Sigmoid colon (tissue), 7 donors: Measurements from ENCODE around the gene IER3IP1. TPM values are rescaled to one million over a fixed set of nuclear protein-coding genes. Genes with fewer than 3 reads are reported as not detected.

Source experiments
- DNase-seq: peaks from one replicate; pipeline ENCODE4 v3.0.0-alpha.2; 2019
- H3K27ac ChIP-seq, 4 donors: fragments of 200-600 bp; sonication (generic); one replicate each; pipeline ENCODE4 v1.5.1; 2016 to 2019; ENCODE audit warnings: mild to moderate bottlenecking in 1 of 4
- H3K27me3 ChIP-seq, 3 donors: fragments of 200-600 bp; sonication (generic); one replicate each; pipeline ENCODE4 v1.5.1; 2019; ENCODE audit warnings: mild to moderate bottlenecking in 1 of 3
- H3K36me3 ChIP-seq, 4 donors: fragments of 200-600 bp; sonication (generic); one replicate each; pipeline ENCODE4 v1.5.1; 2016 to 2019
- H3K4me1 ChIP-seq, 4 donors: fragments of 200-600 bp; sonication (generic); one replicate each; pipeline ENCODE4 v1.5.1; 2017 to 2019
- H3K4me3 ChIP-seq, 4 donors: fragments of 200-600 bp; sonication (generic); one replicate each; pipeline ENCODE4 v1.5.1; 2017 to 2019; ENCODE audit warnings: mild to moderate bottlenecking in 2 of 4, moderate library complexity in 1 of 4
- H3K9me3 ChIP-seq, 4 donors: fragments of 200-600 bp in 3 of 4; sonication (generic) in 3 of 4; one replicate each; pipeline versions ENCODE4 v1.5.1 to v1.6.1; 2013 to 2019
- EP300 ChIP-seq, 4 donors: sonication (generic); formaldehyde crosslinking; IDR thresholded peaks; one replicate each; pipeline ENCODE4 v1.6.1; 2017; ENCODE audit warnings: antibody characterized with exemption in 4 of 4
- POLR2A ChIP-seq, 2 donors: fragments of 450-650 bp; IDR thresholded peaks; one replicate each; pipeline ENCODE4 v1.6.1; 2016; ENCODE audit warnings: antibody characterized with exemption in 2 of 2, mild to moderate bottlenecking in 2 of 2, moderate library complexity in 2 of 2
- POLR2AphosphoS5 ChIP-seq, 4 donors: sonication (generic); formaldehyde crosslinking; IDR thresholded peaks; one replicate each; pipeline ENCODE4 v1.6.1; 2017; ENCODE audit warnings: antibody characterized with exemption in 4 of 4
- WGBS, 2 donors: extraction: QIAGEN DNeasy Blood & Tissue Kit; methylation state at CpG; one replicate each; pipeline ENCODE4 v1.1.7; 2013; 5-methylcytosine and 5-hydroxymethylcytosine counted together
- intact Hi-C: fragments of 100-400 bp; cut with DNase I; formaldehyde crosslinking; loops from one replicate; pipeline ENCODE4 v1.15.1; 2023
- polyA plus RNA-seq, 3 donors: library from polyadenylated mRNA; stranded (reverse); fragments of 200-250 nt; gene quantifications; one replicate each; pipeline ENCODE4 v1.2.3, GENCODE V29; 2013
- total RNA-seq, 4 donors: library from RNA; depleted of rRNA; stranded (reverse); fragments of >200 nt; gene quantifications; one replicate each; pipeline ENCODE4 v1.1.0, GENCODE V29; 2016
- TF ChIP-seq, protein P1 (sequence below), 4 experiments: fragments of 450-650 bp in 3 of 4; fragments of 200-600 bp in 1 of 4; IDR thresholded peaks; one replicate each; pipeline ENCODE4 v1.5.1; 2016 to 2019; ENCODE audit warnings: antibody characterized with exemption in 4 of 4, mild to moderate bottlenecking in 3 of 4, moderate library complexity in 2 of 4
- donor health status: healthy with polysubstance abuse.
- donor health status: Bipolar disorder and iron deficiency.
- donor health status: healthy.

Gene IER3IP1
- total and polyA plus RNA-seq, 7 donors: 7.1 to 20.4 (median 12.6) TPM

DNA sequence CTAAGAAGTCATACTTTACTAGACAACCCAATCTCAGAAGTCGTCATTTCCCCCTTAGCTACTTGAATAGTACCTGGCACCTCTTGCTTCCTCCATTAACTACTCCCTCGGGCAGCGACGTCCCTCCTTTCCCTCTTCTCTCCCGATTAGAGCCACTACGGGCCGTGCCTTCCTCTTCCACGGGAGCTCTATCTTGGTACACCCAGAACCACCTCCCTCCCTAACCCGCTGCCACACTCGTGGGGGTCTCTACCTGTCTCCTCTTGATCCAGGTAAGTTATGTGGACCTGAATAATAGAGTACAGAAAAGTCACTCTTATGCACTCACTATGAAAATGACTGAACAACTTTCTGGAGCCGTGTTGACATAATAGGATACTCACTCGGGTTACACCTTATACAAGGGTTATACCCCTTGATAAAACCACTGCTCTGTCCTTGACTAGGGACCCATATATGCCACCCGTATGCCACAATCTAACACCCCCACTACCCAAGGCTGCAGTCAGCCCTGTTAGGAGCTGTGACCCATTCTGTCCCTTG, 25.3 kb downstream of the IER3IP1 start:
- H3K27me3 ChIP-seq: no peaks in the 10 kb centered on the region
- DNase-seq: no peak
- TF ChIP-seq EP300 (IDR thresholded peaks at IDR 0.05) (no peak), POLR2AphosphoS5 (IDR thresholded peaks at IDR 0.05) (no peak), POLR2A (IDR thresholded peaks at IDR 0.05) (no peak)
- TF ChIP-seq, protein P1, sequence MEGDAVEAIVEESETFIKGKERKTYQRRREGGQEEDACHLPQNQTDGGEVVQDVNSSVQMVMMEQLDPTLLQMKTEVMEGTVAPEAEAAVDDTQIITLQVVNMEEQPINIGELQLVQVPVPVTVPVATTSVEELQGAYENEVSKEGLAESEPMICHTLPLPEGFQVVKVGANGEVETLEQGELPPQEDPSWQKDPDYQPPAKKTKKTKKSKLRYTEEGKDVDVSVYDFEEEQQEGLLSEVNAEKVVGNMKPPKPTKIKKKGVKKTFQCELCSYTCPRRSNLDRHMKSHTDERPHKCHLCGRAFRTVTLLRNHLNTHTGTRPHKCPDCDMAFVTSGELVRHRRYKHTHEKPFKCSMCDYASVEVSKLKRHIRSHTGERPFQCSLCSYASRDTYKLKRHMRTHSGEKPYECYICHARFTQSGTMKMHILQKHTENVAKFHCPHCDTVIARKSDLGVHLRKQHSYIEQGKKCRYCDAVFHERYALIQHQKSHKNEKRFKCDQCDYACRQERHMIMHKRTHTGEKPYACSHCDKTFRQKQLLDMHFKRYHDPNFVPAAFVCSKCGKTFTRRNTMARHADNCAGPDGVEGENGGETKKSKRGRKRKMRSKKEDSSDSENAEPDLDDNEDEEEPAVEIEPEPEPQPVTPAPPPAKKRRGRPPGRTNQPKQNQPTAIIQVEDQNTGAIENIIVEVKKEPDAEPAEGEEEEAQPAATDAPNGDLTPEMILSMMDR (IDR thresholded peaks at IDR 0.05): no peak
- WGBS, 2 donors: 3 to 8% methylated on average over 13 of the region's 13 CpGs
- peaks cover 0 to 23% (median 18%) of the 10 kb centered on the region in 4 donors for H3K4me1 ChIP-seq
- H3K27ac ChIP-seq: peak overlapping the region; percentile 88 to 94 (median 90)
- H3K9me3 ChIP-seq: no peaks in the 10 kb centered on the region
- H3K36me3 ChIP-seq: peaks cover 0 to 25% (median 2%) of the 10 kb centered on the region in 4 donors
- peak overlapping the region; percentile 66 to 73 (median 66) for H3K4me3 ChIP-seq
- intact Hi-C loops: loop anchor here (1.0 to 10.0 kb wide), 2 partner anchors 25 to 784 kb away; partner anchors contain the start of genes IER3IP1 and SMAD2

DNA sequence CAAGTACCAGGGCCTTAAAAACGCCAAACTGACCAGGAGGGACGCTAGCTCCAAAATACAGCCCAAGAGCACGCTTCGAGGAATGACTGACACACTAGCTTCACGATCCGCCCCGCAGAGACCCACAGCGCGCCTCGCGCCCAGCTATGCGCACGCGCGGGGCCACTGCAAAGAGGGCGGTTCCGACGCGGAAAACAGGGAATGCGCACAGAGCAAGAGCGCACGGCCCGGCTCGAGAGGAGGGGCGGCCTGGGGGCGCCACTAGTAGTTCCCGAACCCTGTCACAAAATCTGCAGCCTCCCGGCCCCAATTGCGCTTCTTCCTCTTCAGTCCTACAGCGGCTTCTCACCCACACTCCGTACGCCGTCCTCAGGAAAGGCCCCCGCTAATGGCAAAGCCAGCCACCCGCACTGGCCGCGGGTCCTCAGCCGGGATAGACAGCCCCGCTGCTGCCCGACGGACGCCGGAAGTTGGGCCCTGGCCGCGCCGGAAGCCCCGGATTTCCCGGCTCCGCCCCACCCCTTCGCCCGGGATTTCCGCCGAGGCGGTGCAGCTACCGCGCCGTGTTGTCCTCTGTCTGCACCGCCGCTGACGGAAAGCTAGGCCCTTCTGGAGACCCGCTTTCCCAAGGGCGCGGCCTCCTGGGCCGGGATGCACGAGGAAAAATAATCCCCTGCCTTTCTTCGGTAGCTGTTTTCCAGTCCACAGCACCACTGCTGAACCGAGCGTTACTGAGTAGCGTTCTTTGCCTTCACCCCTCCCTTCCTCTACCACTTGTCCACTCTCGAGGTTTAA, 25.9 kb downstream of the IER3IP1 start, which contains the start of gene HDHD2:
Gene HDHD2, minus strand, starts transcription at position 472 of the 795 bp plus-strand sequence. CDS start 14,061 bp downstream, outside the sequence.
- H3K36me3 ChIP-seq: peaks cover 0 to 18% (median 2%) of the 10 kb centered on the region in 4 donors
- H3K4me1 ChIP-seq: peaks cover 0 to 23% (median 18%) of the 10 kb centered on the region in 4 donors
- peak; percentile 90 for DNase-seq
- WGBS, 2 donors: 0 to 1% methylated on average over 70 of the region's 70 CpGs
- no peaks in the 10 kb centered on the region for H3K9me3 ChIP-seq
- H3K27ac ChIP-seq: peak within 1 kb of the TSS; percentile 88 to 94 (median 90)
- peak within 1 kb of the TSS; percentile 66 to 73 (median 66) for H3K4me3 ChIP-seq
- TF ChIP-seq, protein P1 (IDR thresholded peaks at IDR 0.05): no peak
- TF ChIP-seq POLR2A (IDR thresholded peaks at IDR 0.05) (peak; percentile 85 to 93), POLR2AphosphoS5 (IDR thresholded peaks at IDR 0.05) (peak; percentile 69 to 97 (median 88)), EP300 (IDR thresholded peaks at IDR 0.05) (peak in 1 of 4 donors; percentile 32)
- intact Hi-C loops: loop anchor here (1.0 to 10.0 kb wide), 2 partner anchors 26 to 785 kb away; partner anchors contain the start of genes IER3IP1 and SMAD2
- H3K27me3 ChIP-seq: no peaks in the 10 kb centered on the region

DNA sequence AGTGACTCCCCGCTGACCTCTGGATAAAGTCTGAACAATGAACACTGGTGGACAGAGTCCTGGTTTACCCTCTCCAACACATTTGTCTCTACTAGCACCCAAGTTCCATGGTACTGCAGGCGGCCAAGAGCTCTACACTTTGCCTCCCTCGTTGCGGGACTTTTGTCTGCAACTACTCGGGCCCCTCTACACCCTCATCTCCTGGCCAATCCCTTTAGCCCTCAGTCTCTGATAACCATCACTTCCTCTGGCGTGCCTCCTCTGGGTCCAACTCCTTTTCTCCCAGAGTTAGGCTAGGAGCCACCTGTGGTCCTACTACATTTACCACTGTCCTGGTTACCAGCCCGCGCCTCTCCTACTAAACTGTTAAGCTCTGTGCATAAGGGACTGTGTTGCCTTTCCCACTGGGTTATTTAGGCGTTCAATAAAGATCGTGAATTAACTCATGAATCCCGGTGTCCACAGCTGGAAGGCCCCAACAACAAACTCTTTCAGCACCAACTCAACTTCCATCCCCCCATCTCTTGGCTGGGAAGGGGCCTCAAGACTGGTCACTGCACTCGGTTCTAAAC, 26.6 kb downstream of the IER3IP1 start:
- TF ChIP-seq POLR2AphosphoS5 (IDR thresholded peaks at IDR 0.05) (no peak), EP300 (IDR thresholded peaks at IDR 0.05) (no peak), POLR2A (IDR thresholded peaks at IDR 0.05) (no peak)
- TF ChIP-seq, protein P1 (IDR thresholded peaks at IDR 0.05): no peak
- H3K4me1 ChIP-seq: peaks cover 0 to 23% (median 18%) of the 10 kb centered on the region in 4 donors
- no peaks in the 10 kb centered on the region for H3K27me3 ChIP-seq
- H3K27ac ChIP-seq: peak overlapping the region; percentile 88 to 94 (median 90)
- peak overlapping the region; percentile 66 to 73 (median 66) for H3K4me3 ChIP-seq
- 31% methylated on average over 12 of the region's 12 CpGs for WGBS, 2 donors
- peaks cover 0 to 12% (median under 1%) of the 10 kb centered on the region in 4 donors for H3K36me3 ChIP-seq
- no peaks in the 10 kb centered on the region for H3K9me3 ChIP-seq
- no peak for DNase-seq
- intact Hi-C loops: loop anchor here (1.0 to 10.0 kb wide), 2 partner anchors 27 to 785 kb away; partner anchors contain the start of genes IER3IP1 and SMAD2

GRCh38 chr18:47146206-47146605, 30.0 kb downstream of the IER3IP1 start:
- intact Hi-C loops: no loop called here
- TF ChIP-seq, protein P1 (IDR thresholded peaks at IDR 0.05): no peak
- TF ChIP-seq EP300 (IDR thresholded peaks at IDR 0.05) (no peak), POLR2A (IDR thresholded peaks at IDR 0.05) (no peak), POLR2AphosphoS5 (IDR thresholded peaks at IDR 0.05) (no peak)
- DNase-seq: no peak
- 94% methylated on average over 3 of the region's 3 CpGs for WGBS, 2 donors
- peaks cover 0 to 19% (median 15%) of the 10 kb centered on the region in 4 donors for H3K4me1 ChIP-seq
- H3K4me3 ChIP-seq: no peak overlapping the region
- H3K27ac ChIP-seq: no peak overlapping the region
- H3K9me3 ChIP-seq: no peaks in the 10 kb centered on the region
- no peaks in the 10 kb centered on the region for H3K36me3 ChIP-seq
- no peaks in the 10 kb centered on the region for H3K27me3 ChIP-seq
